ENCODE measurements around the gene MCFD2.
"Not testable (repeated sequence)": the region's sequence is repeated elsewhere in the genome, so short reads cannot be mapped to it uniquely, and the experiment has no call there.

Gene MCFD2

GRCh38 chr2:46900381-46900780 is 15.2 kb downstream of the MCFD2 start:
- DNase-seq: no peak

DNA sequence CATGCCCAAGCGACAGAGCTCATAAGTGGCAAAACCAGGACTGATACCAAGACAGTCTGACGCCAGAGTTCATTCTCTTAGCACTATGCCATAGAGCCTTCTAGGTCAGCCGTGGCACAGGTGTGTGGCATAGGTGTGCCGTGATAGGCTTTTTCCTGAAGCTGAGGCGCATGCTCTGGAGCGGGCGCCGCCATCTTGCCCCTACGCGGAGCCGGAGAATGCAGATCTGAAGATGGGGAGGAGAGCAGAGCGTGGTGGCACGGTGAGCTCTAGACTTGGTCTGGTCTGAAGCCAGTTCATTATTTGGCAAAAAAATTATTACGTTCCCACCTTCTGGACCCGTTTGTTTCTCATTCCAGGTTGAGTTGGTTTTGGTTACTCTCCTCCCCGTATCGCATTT is 16.6 kb downstream of the MCFD2 start:
- DNase-seq: no peak

DNA sequence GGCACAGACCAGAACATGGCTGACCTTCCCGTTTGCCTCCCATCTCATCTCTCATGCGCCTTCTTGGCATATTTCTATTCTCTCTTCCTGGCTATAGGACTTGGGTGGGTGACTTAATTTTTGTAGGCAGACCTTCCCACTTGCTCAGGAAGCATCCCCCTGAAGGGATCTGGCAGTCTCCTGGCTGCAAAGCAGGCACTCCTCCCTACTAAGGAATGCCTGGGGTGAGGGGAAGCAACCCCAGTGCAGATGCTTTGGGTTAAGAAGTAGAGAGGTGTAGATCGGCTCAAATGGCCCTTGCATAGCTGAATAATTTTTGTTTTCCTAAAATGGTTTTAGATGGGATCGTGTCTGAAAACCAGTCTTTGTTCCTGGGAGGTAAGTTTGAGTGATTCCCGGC is 17.6 kb downstream of the MCFD2 start:
- DNase-seq: no peak

DNA sequence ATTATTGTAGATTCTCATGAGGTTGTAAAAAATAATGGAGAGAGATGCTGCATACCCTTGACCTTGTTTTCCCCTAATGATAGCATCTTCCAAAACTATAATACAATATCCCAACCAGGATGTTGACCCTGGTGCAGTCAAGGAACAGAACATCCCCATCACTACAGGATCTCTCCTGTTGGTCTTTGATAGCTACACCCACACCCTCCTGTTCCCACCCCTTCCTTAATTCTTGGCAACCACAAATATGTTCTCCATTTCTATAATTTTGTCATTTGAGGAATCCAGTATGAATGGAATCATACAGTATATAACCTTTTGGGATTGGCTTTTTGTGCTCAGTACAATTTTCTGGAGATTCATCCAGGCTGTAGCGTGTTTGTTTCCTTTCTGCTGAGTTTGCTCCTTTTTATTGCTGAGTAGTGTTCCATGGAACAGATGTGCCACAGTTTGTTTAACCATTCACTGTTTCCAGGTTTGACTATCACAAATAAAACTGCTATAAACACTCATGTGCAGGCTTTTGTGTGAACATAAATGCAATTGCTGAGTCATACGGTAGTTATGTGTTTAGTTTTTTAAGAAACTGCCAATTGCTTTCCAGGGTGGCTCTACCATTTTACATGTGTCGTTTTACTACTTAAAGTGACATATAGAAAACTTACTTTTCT is 22.2 kb downstream of the MCFD2 start:
- DNase-seq: no peak

DNA sequence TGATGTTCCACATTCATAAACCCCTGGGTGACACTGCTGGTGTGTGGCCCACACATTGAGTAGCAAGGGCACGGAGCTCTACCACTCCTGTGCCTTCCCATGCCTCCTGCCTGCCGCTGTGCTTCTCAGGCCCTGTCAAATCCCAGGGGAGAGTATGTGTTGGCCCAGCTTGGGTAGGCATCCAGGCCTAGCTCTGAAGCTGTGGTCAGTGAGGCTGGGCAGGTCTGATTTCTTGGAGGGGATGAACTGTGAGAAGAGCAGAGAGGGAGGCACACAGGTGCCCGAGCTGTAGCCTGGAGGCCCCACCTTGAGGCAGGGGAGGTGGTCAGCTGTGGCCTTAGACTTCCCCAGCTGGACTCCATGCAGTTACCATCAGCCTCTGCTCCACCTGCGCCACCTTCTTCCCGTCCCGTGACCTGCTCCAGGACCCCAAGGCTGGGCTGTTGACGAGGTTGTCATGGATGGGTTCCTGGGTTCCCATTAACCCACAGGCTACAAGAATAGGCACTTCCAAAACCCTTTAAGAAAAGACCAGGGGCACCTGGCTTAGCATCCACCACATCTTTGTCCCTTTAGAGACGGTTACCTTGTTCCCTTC is 23.6 kb downstream of the MCFD2 start:
- no peak for DNase-seq

- no peak for DNase-seq
Measured at GRCh38 chr2:46888421-46888952, 27.1 kb downstream of the MCFD2 start.

GRCh38 chr2:46887028-46887885 is 28.3 kb downstream of the MCFD2 start:
- DNase-seq: no peak

GRCh38 chr2:46886268-46887027 is 29.2 kb downstream of the MCFD2 start:
- DNase-seq: no peak

GRCh38 chr2:46885376-46885775 is 30.2 kb downstream of the MCFD2 start:
- no peak for DNase-seq

DNA sequence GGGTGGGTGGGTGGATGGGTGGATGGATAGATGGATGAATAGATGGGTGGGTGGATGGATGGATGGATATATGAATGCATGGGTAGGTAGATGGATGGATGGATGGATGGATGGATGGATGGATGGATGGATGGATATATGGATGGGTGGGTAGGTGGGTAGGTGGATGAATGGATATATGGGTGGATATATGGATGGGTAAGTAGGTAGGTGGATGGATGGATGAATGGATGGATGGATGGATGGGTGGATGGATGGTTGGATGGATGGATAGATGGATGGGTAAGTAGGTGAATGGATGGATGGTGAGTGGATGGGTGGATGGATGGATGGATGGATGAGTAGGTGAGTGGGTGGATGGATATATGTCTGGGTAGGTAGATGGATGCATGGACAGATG is 36.1 kb downstream of the MCFD2 start:
- no peak for DNase-seq

- no peak for DNase-seq
Measured at GRCh38 chr2:46878886-46879285, 36.7 kb downstream of the MCFD2 start.

- DNase-seq: no peak
Measured at GRCh38 chr2:46878240-46878877, 37.2 kb downstream of the MCFD2 start.

DNA sequence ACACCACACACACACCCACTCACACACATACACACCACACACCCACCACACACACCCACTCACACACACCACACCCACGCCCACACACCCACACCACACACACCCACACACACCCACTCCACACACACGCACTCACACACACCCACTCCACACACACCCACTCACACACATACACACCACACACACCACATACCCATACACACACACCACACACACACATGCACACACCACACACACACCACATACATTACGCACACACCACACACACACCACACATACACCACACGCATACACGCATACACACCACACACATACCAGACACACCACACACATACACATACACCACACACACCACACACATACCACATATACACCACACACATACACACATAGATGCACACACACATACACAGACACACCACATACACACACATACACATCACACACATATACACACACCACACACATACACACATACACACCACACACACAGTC is 37.9 kb downstream of the MCFD2 start:
- no peak for DNase-seq

DNA sequence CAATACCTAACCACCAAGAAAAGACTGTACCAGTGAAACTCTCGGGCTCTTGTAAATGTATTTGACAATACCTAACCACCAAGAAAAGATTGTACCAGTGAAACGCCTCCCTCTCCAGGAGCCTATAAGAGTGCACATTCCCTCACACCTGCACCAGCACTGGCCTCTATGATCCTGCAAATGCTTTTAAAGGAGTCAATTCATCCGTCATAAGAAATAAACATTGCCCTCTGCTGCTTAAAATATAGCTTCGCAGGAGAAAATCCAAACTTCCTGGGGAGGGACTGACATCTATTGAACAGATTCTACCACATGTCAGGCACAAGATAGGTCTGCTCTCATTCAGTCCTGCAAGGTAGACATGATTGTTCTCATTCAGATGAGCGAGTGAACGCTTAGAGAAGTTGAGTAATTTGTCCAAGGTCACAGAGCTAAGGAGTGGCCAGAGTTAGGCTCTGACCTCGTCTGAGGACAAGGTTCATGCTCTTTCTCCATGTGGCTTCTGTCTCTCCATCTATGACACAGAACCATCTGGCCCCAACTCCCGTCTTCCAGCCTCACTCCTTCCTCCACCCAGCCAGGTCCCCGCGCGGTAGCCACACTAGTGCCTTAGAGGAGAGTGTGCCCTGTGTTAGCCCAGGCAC is 38.7 kb downstream of the MCFD2 start:
- no peak for DNase-seq

- not testable (repeated sequence) for DNase-seq
Measured at GRCh38 chr2:46875962-46876689, 39.5 kb downstream of the MCFD2 start.

DNA sequence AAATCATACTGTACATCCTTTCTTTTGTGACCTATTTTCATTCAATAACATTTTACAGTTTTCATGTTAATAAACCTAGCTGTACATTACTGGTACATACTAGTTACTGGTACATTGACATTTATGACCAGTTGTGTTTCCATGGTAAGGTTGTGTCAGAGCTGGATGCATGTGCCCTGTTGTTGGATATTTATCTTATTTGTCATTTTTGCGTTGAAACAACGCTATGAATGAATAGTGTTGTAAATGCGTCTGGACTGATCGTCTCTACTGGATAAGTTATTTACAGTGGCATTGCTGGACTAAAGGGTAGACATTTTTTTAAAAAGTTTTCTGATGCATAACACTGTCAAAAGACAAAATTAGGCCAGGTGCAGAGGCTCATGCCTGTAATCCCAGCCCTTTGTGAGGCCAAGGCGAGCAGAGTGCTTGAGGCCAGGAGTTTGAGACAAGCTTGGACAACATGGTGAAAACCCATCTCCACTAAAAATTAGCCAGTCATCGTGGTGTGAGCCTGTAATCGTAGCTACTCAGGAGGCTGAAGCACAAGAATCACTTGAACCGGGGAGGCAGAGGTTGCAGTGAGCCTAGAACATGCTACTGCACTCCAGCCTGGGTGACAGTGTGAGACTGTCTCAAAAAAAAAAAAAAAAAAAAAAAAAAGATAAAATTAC is 40.2 kb downstream of the MCFD2 start:
- DNase-seq: no peak

- no peak for DNase-seq
Measured at GRCh38 chr2:46874236-46874929, 41.2 kb downstream of the MCFD2 start.

GRCh38 chr2:46873604-46874068 is 42.0 kb downstream of the MCFD2 start:
- no peak for DNase-seq

DNA sequence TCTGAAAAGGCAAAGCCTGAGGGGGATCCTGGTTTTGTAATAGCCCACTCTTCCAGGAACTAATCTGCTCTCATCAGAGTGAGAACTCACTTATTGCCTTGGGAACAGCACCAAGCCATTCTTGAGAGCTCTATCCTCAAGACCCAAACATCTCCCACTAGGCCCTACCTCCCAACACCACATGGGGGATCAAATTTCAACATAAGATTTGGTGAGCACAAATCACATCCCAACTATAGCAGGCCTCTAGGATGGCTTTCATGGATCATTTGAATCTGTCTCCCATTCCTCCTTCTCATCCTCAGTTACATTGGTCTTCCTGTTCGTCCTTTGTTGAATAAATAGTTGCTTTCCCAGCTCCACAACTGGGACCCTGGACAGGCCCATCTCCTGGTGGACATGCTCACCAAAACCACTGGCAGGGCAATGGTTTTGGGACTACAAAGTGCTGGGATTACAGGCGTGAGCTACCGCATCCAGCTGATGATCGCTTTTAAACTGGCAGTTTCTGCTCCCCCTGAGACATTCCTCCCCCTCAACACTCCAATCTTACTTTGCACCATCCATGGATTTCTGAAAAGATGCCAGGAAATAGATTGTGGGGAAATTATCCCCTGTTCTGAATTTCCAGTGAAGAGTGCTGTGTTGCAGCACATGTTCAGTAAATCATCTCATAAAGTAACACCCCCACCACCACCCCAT is 42.6 kb downstream of the MCFD2 start:
- no peak for DNase-seq

Measured in stimulated activated naive CD4-positive, alpha-beta T cell treated with Interleukin-2 at 50 U/mL for 16 hours (primary cell).